22Rv1 (cell line): ENCODE measurements around the gene TNS2.

Experiments used
- ZFX ChIP-seq: fragments of 450-650 bp; IDR thresholded peaks from 2 replicates; pipeline ENCODE4 v1.6.1; 2017; ENCODE audit warnings: antibody characterized with exemption, borderline replicate concordance
- TF ChIP-seq, protein P1 (sequence below): fragments of 450-650 bp; IDR thresholded peaks from 2 replicates; pipeline ENCODE4 v1.5.1; 2017; ENCODE audit warnings: mild to moderate bottlenecking

DNA sequence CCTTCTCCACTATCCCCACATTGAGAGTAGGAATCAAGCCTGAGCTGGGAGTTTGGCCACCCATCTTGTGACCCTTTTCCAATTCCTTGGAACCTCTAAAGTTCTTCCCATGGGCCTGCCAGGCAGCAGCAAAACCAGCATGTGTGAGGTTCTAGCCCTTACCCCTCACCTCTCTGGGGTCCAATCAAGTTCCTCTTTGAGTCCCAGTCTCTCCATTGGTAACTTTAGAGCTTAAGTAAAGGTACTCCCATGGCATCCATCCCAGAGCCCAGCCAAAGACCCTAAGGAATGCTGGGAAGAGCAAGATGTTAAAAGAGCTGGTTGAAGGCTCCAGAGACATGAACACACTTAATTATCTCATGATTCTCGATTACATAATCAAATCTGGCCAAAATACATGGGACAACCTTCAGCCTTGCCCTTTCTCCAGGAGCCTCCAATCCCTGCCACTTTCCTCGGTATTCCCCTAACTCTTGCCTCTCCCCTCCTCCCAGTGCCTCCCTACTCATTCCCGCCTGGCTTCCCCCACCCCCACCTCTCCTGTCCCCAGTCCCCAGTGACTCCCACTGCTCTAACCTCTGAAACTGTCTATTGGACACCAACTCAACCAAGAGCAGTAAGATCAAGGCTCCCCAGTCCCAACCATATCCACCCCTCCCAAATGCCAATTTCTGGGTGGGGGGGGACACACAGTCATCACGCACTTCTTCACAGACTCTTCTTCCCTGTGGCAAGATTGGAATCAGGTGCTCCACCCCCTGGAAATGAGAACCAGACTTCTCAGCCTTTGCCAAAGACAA lies 4.8 kb upstream of the TNS2 start:
- TF ChIP-seq, protein P1, sequence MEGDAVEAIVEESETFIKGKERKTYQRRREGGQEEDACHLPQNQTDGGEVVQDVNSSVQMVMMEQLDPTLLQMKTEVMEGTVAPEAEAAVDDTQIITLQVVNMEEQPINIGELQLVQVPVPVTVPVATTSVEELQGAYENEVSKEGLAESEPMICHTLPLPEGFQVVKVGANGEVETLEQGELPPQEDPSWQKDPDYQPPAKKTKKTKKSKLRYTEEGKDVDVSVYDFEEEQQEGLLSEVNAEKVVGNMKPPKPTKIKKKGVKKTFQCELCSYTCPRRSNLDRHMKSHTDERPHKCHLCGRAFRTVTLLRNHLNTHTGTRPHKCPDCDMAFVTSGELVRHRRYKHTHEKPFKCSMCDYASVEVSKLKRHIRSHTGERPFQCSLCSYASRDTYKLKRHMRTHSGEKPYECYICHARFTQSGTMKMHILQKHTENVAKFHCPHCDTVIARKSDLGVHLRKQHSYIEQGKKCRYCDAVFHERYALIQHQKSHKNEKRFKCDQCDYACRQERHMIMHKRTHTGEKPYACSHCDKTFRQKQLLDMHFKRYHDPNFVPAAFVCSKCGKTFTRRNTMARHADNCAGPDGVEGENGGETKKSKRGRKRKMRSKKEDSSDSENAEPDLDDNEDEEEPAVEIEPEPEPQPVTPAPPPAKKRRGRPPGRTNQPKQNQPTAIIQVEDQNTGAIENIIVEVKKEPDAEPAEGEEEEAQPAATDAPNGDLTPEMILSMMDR, result no peak
- no peak for TF ChIP-seq ZFX
